SK-N-SH (cell line): ENCODE data around the gene PDE4B. TPM values are rescaled to one million over a fixed set of nuclear protein-coding genes. Genes with fewer than 3 reads are reported as not detected.
A peak's percentile ranks its signal among the peaks of the same experiment; 100 is the strongest.

Experiments
- CTCF ChIA-PET: fragments of 300-600, 350-600 bp; formaldehyde crosslinking; extraction: SDS; loops from one replicate; lab custom pipeline; 2021; lab: Yijun Ruan, JAX
- POLR2A ChIA-PET: fragments of 350-600 bp; sonication (Branson Sonifier 250); formaldehyde crosslinking; extraction: SDS; loops from one replicate; lab custom pipeline; 2020; ENCODE audit warnings: antibody characterized with exemption, inconsistent platforms; lab: Yijun Ruan, JAX
- DNase-seq: peaks from one replicate; pipeline ENCODE4 v3.0.0; 2012
- H2AFZ ChIP-seq: fragments of 200-600 bp; sonication (generic); 2 replicates; pipeline ENCODE4 v1.8.1; 2016; ENCODE audit warnings: antibody characterized with exemption, mild to moderate bottlenecking, low read depth
- H3F3A ChIP-seq: fragments of 200-600 bp; sonication (generic); replicated peaks from 2 replicates; pipeline ENCODE3; 2016; ENCODE audit warnings: antibody characterized with exemption, mild to moderate bottlenecking; ENCODE audit not compliant: insufficient read depth
- H3K27ac ChIP-seq, 2 experiments: fragments of 200-500 bp in 1 of 2; fragments of 200-600 bp in 1 of 2; sonication (Bioruptor generic) in 1 of 2; sonication (generic), shearing (Covaris generic) in 1 of 2; 2 replicates each; pipeline versions ENCODE4 v1.5.1 to v1.6.1; 2014 to 2016; ENCODE audit warnings: low read depth in 2 of 2, inconsistent platforms in 1 of 2, low read length in 1 of 2, mild to moderate bottlenecking in 1 of 2, mixed read lengths in 1 of 2
- H3K27me3 ChIP-seq: fragments of 200-600 bp; sonication (generic), shearing (Covaris generic); 2 replicates; pipeline ENCODE4 v1.6.1; 2016; ENCODE audit warnings: mixed run types; ENCODE audit not compliant: insufficient read depth
- H3K36me3 ChIP-seq, 2 experiments: fragments of 200-500 bp in 1 of 2; fragments of 200-600 bp in 1 of 2; sonication (Bioruptor generic) in 1 of 2; sonication (generic) in 1 of 2; replicated peaks in 1 of 2; 2 replicates each; pipeline versions ENCODE3 to v1.5.1; 2014 to 2016; ENCODE audit warnings: low read length in 1 of 2, mild to moderate bottlenecking in 1 of 2; ENCODE audit not compliant: insufficient read depth in 2 of 2, control insufficient read depth in 1 of 2
- H3K4me1 ChIP-seq, 2 experiments: fragments of 200-500 bp in 1 of 2; fragments of 200-600 bp in 1 of 2; sonication (Bioruptor generic) in 1 of 2; sonication (generic), shearing (Covaris generic) in 1 of 2; 2 replicates each; pipeline versions ENCODE4 v1.5.1 to v1.6.1; 2014 to 2016; ENCODE audit warnings: low read depth in 1 of 2, low read length in 1 of 2, mixed run types in 1 of 2; ENCODE audit not compliant: insufficient read depth in 2 of 2, control insufficient read depth in 1 of 2
- H3K4me2 ChIP-seq: fragments of 200-600 bp; sonication (generic), shearing (Covaris generic); 2 replicates; pipeline ENCODE4 v1.6.1; 2017; ENCODE audit warnings: mixed run types
- H3K4me3 ChIP-seq, 2 experiments: fragments of 200-500 bp in 1 of 2; fragments of 200-600 bp in 1 of 2; sonication (Bioruptor generic) in 1 of 2; sonication (generic), shearing (Covaris generic) in 1 of 2; 2 replicates each; pipeline versions ENCODE4 v1.5.1 to v1.8.1; 2014 to 2016; ENCODE audit warnings: low read depth in 2 of 2, inconsistent platforms in 1 of 2, low read length in 1 of 2, mild to moderate bottlenecking in 1 of 2, mixed read lengths in 1 of 2, moderate library complexity in 1 of 2
- H3K79me2 ChIP-seq: fragments of 200-600 bp; sonication (generic); 2 replicates; pipeline ENCODE4 v1.8.1; 2017; ENCODE audit warnings: mild to moderate bottlenecking; ENCODE audit not compliant: insufficient read depth
- H3K9ac ChIP-seq: fragments of 200-600 bp; sonication (generic); 2 replicates; pipeline ENCODE4 v1.6.1; 2017; ENCODE audit warnings: mixed run types
- H3K9me2 ChIP-seq: fragments of 200-600 bp; sonication (generic); 2 replicates; pipeline ENCODE4 v1.6.1; 2017; ENCODE audit warnings: mixed run types
- H3K9me3 ChIP-seq: fragments of 200-600 bp; sonication (generic); 2 replicates; pipeline ENCODE4 v1.6.1; 2017; ENCODE audit warnings: mixed run types, mild to moderate bottlenecking, moderate library complexity
- H4K20me1 ChIP-seq: fragments of 200-600 bp; sonication (generic); 2 replicates; pipeline ENCODE4 v1.6.1; 2017; ENCODE audit warnings: mild to moderate bottlenecking, mixed run types; ENCODE audit not compliant: insufficient read depth
- EP300 ChIP-seq, 2 experiments: IDR thresholded peaks; 2 replicates each; pipeline versions ENCODE4 v1.4.0 to v1.6.1; 2012; ENCODE audit warnings: borderline replicate concordance in 1 of 2, low read depth in 1 of 2, low read length in 1 of 2
- FOSL2 ChIP-seq: IDR thresholded peaks from 2 replicates; pipeline ENCODE4 v1.4.0; 2012; ENCODE audit warnings: low read depth, mild to moderate bottlenecking, moderate library complexity, borderline replicate concordance
- FOXM1 ChIP-seq: IDR thresholded peaks from 2 replicates; pipeline ENCODE4 v1.4.0; 2012; ENCODE audit warnings: low read depth, mild to moderate bottlenecking
- GABPA ChIP-seq: IDR thresholded peaks from 2 replicates; pipeline ENCODE4 v1.4.0; 2012; ENCODE audit warnings: low read depth, mild to moderate bottlenecking
- MEF2A ChIP-seq: IDR thresholded peaks from 2 replicates; pipeline ENCODE4 v1.4.0; 2012; ENCODE audit warnings: low read depth, borderline replicate concordance
- NFIC ChIP-seq: IDR thresholded peaks from 2 replicates; pipeline ENCODE4 v1.4.0; 2012; ENCODE audit warnings: borderline replicate concordance
- POLR2AphosphoS5 ChIP-seq: IDR thresholded peaks from 2 replicates; pipeline ENCODE4 v1.6.1; 2012; ENCODE audit warnings: low read depth, low read length
- RAD21 ChIP-seq: IDR thresholded peaks from 2 replicates; pipeline ENCODE4 v1.6.1; 2012; ENCODE audit warnings: mild to moderate bottlenecking, low read length
- RCOR1 ChIP-seq: fragments of 150-350 bp; IDR thresholded peaks from 2 replicates; pipeline ENCODE4 v1.6.1; 2017; ENCODE audit warnings: antibody characterized with exemption, low read length
- RFX5 ChIP-seq: IDR thresholded peaks from 2 replicates; pipeline ENCODE4 v1.6.1; 2012; ENCODE audit warnings: mild to moderate bottlenecking, improper control_type of control experiment, low read length
- SMC3 ChIP-seq: IDR thresholded peaks from 2 replicates; pipeline ENCODE4 v1.6.1; 2012; ENCODE audit warnings: low read depth, low read length, improper control_type of control experiment
- TCF12 ChIP-seq: IDR thresholded peaks from 2 replicates; pipeline ENCODE4 v1.4.0; 2012
- WGBS: methylation state at CpG from one replicate; pipeline ENCODE4 v1.1.6; 2017; ENCODE audit warnings: low lambda C conversion rate; 5-methylcytosine and 5-hydroxymethylcytosine counted together
- polyA plus RNA-seq, 3 experiments: library from polyadenylated mRNA; depleted of rRNA; stranded (reverse); fragments of >200 nt; gene quantifications; 2 replicates each; pipeline ENCODE4 v1.2.3, GENCODE V29; 2012
- TF ChIP-seq, protein P1 (sequence below): IDR thresholded peaks from 2 replicates; pipeline ENCODE4; 2012
- TF ChIP-seq, protein P2 (sequence below): IDR thresholded peaks from 2 replicates; pipeline ENCODE4 v1.4.0; 2012; ENCODE audit warnings: low read depth, borderline replicate concordance
- TF ChIP-seq, protein P3 (sequence below): IDR thresholded peaks from 2 replicates; pipeline ENCODE4 v1.4.0; 2012; ENCODE audit warnings: low read depth, borderline replicate concordance
- TF ChIP-seq, protein P4 (sequence below): IDR thresholded peaks from 2 replicates; pipeline ENCODE4 v1.4.0; 2012; ENCODE audit warnings: low read depth
- TF ChIP-seq, protein P5 (sequence below): fragments of 200-600 bp; sonication (generic); IDR thresholded peaks from 2 replicates; pipeline ENCODE4 v1.6.1; 2017; ENCODE audit warnings: antibody characterized with exemption, mild to moderate bottlenecking, moderate library complexity
- TF ChIP-seq, protein P6 (sequence below): fragments of 150-350 bp; IDR thresholded peaks from 2 replicates; pipeline ENCODE4 v1.6.1; 2017; ENCODE audit warnings: antibody characterized with exemption, low read length, low read depth, borderline replicate concordance

Gene PDE4B
- polyA plus RNA-seq, 1 of the 3 experiments (the other 2 are of a cell fraction), result 1.9 TPM

DNA sequence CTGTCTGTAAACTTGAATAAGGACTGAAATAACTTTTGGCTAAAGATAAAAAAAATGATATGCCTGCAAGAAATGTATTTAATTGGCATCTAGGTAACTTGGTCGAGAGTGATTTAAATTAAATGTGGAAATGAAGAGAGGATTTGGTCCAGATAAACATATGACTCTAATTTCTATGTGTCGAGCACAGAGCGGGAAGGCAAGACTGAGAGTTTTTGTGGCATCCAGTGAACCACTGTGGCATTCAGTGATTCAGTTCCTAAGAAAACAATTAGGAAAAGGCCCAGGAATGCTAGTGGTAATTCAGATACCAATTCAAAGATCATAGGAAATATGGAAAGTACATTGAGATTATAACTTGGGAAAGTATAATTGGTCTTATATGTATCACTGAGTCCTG lies 39.6 kb downstream of the PDE4B start:
- H3K4me1 ChIP-seq, result peaks cover 0 to 22% of the 10 kb centered on the region in 2 experiments; a peak in 2 of 4 replicates
- no peaks in the 10 kb centered on the region for H4K20me1 ChIP-seq
- H3K27ac ChIP-seq, result peak overlapping the region in 1 of 2 experiments; percentile 58; a peak in 2 of 4 replicates
- peak overlapping the region; percentile 3; the same call in 1 of the 2 replicates for H2AFZ ChIP-seq
- TF ChIP-seq EP300 (IDR thresholded peaks at IDR 0.05; ENCODE audit: borderline replicate concordance in 1 of 2, low read depth in 1 of 2, low read length in 1 of 2) (0 out of 4 replicates have a peak, but pooled peaks of 1 of the 2 experiments have one; percentile 7), TCF12 (peak; percentile 61), POLR2AphosphoS5 (no peak)
- TF ChIP-seq, protein P1, sequence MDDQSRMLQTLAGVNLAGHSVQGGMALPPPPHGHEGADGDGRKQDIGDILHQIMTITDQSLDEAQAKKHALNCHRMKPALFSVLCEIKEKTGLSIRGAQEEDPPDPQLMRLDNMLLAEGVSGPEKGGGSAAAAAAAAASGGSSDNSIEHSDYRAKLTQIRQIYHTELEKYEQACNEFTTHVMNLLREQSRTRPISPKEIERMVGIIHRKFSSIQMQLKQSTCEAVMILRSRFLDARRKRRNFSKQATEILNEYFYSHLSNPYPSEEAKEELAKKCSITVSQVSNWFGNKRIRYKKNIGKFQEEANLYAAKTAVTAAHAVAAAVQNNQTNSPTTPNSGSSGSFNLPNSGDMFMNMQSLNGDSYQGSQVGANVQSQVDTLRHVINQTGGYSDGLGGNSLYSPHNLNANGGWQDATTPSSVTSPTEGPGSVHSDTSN, result peak; percentile 35
- TF ChIP-seq, protein P2, sequence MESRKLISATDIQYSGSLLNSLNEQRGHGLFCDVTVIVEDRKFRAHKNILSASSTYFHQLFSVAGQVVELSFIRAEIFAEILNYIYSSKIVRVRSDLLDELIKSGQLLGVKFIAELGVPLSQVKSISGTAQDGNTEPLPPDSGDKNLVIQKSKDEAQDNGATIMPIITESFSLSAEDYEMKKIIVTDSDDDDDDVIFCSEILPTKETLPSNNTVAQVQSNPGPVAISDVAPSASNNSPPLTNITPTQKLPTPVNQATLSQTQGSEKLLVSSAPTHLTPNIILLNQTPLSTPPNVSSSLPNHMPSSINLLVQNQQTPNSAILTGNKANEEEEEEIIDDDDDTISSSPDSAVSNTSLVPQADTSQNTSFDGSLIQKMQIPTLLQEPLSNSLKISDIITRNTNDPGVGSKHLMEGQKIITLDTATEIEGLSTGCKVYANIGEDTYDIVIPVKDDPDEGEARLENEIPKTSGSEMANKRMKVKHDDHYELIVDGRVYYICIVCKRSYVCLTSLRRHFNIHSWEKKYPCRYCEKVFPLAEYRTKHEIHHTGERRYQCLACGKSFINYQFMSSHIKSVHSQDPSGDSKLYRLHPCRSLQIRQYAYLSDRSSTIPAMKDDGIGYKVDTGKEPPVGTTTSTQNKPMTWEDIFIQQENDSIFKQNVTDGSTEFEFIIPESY, result no peak
- WGBS, result 20% methylated on average over 3 of the region's 3 CpGs
- no peaks in the 10 kb centered on the region for H3K79me2 ChIP-seq
- H3F3A ChIP-seq, result peaks cover 22% of the 10 kb centered on the region
- DNase-seq, result no peak
- no peaks in the 10 kb centered on the region for H3K27me3 ChIP-seq
- H3K4me2 ChIP-seq, result peak overlapping the region; percentile 34
- no peaks in the 10 kb centered on the region for H3K9me3 ChIP-seq
- H3K9ac ChIP-seq, result no peak overlapping the region
- CTCF ChIA-PET, result no interaction called here
- no peaks in the 10 kb centered on the region for H3K9me2 ChIP-seq
- H3K36me3 ChIP-seq, result no peaks in the 10 kb centered on the region
- POLR2A ChIA-PET, result no interaction called here
- no peak overlapping the region for H3K4me3 ChIP-seq

DNA sequence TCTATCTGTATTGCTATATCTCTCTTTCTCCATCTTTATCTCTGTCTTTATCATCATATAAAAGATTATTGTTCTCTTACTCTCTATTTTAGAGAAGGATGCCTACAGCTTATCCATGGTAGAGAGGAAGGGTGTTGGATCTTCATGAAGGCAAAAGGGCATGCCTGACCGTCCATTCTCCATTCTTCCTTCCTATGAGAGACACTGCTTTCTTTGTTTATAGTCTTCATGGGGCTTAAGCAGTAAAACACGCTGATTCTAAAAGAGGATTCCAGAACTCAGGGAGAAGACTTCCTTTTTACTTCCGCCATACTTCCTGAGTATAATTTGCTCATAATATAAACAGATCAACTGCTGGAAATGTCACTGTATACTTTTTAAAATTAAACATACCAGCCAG lies 44.0 kb downstream of the PDE4B start:
- Histone ChIP-seq H3K4me2 (no peak overlapping the region), H2AFZ (no peak overlapping the region), H3K4me1 (peaks cover 0 to 6% of the 10 kb centered on the region in 2 experiments; a peak in 1 of 4 replicates), H3K4me3 (no peak overlapping the region), H3K9ac (no peak overlapping the region), H3K79me2 (no peaks in the 10 kb centered on the region), H3K36me3 (no peaks in the 10 kb centered on the region), H3K27ac (no peak overlapping the region), H3K27me3 (no peaks in the 10 kb centered on the region), H3K9me2 (no peaks in the 10 kb centered on the region), H4K20me1 (no peaks in the 10 kb centered on the region), H3F3A (peaks cover 13% of the 10 kb centered on the region), H3K9me3 (no peaks in the 10 kb centered on the region)
- ChIA-PET CTCF (no interaction called here), POLR2A (no interaction called here)
- no peak for DNase-seq
- WGBS, result 72% methylated on average over 3 of the region's 3 CpGs
- TF ChIP-seq, protein P3, sequence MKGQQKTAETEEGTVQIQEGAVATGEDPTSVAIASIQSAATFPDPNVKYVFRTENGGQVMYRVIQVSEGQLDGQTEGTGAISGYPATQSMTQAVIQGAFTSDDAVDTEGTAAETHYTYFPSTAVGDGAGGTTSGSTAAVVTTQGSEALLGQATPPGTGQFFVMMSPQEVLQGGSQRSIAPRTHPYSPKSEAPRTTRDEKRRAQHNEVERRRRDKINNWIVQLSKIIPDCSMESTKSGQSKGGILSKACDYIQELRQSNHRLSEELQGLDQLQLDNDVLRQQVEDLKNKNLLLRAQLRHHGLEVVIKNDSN, result no peak
- no peak for TF ChIP-seq EP300 (IDR thresholded peaks at IDR 0.05; ENCODE audit: borderline replicate concordance in 1 of 2, low read depth in 1 of 2, low read length in 1 of 2)
- TF ChIP-seq MEF2A, result no peak
- TF ChIP-seq NFIC, result no peak
- no peak for TF ChIP-seq FOXM1
- no peak for TF ChIP-seq RAD21
- TF ChIP-seq, protein P4, sequence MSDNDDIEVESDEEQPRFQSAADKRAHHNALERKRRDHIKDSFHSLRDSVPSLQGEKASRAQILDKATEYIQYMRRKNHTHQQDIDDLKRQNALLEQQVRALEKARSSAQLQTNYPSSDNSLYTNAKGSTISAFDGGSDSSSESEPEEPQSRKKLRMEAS, result no peak
- TF ChIP-seq SMC3, result no peak
- no peak for TF ChIP-seq RCOR1
- TF ChIP-seq RFX5, result no peak
- TF ChIP-seq GABPA, result no peak
- TF ChIP-seq, protein P5, sequence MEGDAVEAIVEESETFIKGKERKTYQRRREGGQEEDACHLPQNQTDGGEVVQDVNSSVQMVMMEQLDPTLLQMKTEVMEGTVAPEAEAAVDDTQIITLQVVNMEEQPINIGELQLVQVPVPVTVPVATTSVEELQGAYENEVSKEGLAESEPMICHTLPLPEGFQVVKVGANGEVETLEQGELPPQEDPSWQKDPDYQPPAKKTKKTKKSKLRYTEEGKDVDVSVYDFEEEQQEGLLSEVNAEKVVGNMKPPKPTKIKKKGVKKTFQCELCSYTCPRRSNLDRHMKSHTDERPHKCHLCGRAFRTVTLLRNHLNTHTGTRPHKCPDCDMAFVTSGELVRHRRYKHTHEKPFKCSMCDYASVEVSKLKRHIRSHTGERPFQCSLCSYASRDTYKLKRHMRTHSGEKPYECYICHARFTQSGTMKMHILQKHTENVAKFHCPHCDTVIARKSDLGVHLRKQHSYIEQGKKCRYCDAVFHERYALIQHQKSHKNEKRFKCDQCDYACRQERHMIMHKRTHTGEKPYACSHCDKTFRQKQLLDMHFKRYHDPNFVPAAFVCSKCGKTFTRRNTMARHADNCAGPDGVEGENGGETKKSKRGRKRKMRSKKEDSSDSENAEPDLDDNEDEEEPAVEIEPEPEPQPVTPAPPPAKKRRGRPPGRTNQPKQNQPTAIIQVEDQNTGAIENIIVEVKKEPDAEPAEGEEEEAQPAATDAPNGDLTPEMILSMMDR, result no peak
- TF ChIP-seq FOSL2, result no peak
- TF ChIP-seq, protein P6, sequence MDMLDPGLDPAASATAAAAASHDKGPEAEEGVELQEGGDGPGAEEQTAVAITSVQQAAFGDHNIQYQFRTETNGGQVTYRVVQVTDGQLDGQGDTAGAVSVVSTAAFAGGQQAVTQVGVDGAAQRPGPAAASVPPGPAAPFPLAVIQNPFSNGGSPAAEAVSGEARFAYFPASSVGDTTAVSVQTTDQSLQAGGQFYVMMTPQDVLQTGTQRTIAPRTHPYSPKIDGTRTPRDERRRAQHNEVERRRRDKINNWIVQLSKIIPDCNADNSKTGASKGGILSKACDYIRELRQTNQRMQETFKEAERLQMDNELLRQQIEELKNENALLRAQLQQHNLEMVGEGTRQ, result no peak
